ENCODE results near the gene ZNF777. TPM values are rescaled to one million over a fixed set of nuclear protein-coding genes. Genes with fewer than 3 reads are reported as not detected.

ZNF777 gene
- total and polyA plus RNA-seq, 9 of the 15 experiments (the other 6 are each of a cell fraction or from before 2014, with no cell fraction given), result 0.11 to 32.6 (median 9.0) TPM

- TF ChIP-seq PHF20 (IDR thresholded peaks at IDR 0.05; ENCODE audit: partially characterized antibody) (peak; percentile 91), MCM3 (IDR thresholded peaks at IDR 0.05) (no peak), SLC30A9 (CRISPR knock-in tag; IDR thresholded peaks at IDR 0.05) (no peak), SRSF7 (optimal IDR thresholded peaks at IDR 0.05; ENCODE audit: low read depth, low read length) (no peak), ZNF133 (CRISPR knock-in tag; IDR thresholded peaks at IDR 0.05) (no peak), NFIC (IDR thresholded peaks at IDR 0.05) (peak; percentile 32; the same call in 1 of the 2 replicates), ZNF644 (tag; IDR thresholded peaks at IDR 0.05; ENCODE audit: low read depth) (peak; percentile 84), TEAD2 (tag; IDR thresholded peaks at IDR 0.05) (no peak), SUPT5H (IDR thresholded peaks at IDR 0.05) (peak; percentile 82), MYNN (IDR thresholded peaks at IDR 0.05) (no peak), MYNN (CRISPR knock-in tag; IDR thresholded peaks at IDR 0.05) (no peak), NR2C1 (IDR thresholded peaks at IDR 0.05) (no peak), NR2C1 (tag; IDR thresholded peaks at IDR 0.05) (no peak), ARID4B (CRISPR knock-in tag; IDR thresholded peaks at IDR 0.05) (peak; percentile 57; the same call in 1 of the 2 replicates), REST (IDR thresholded peaks at IDR 0.05; ENCODE audit: borderline replicate concordance) (peak; percentile 62; the same call in 1 of the 2 replicates), REST (CRISPR knock-in tag; IDR thresholded peaks at IDR 0.05; ENCODE audit: low read depth) (no peak), ZNF311 (CRISPR knock-in tag; IDR thresholded peaks at IDR 0.05) (no peak), ZNF507 (tag; conservative IDR thresholded peaks at IDR 0.05) (no peak), ZNF347 (CRISPR knock-in tag; IDR thresholded peaks at IDR 0.05; ENCODE audit: low read depth) (no peak)
Observed at GRCh38 chr7:149422162-149422913, 38.5 kb downstream of the ZNF777 start (continued).

Data from K562 (cell line).